ENCODE data around the gene LYSMD2. TPM values are rescaled to one million over a fixed set of nuclear protein-coding genes. Genes with fewer than 3 reads are reported as not detected.

LYSMD2 gene
- total RNA-seq, 3 donors from 2014 or later (not counting 1 experiment from before 2014, with no cell fraction given) = 8.1 to 13.6 (median 8.6) TPM

DNA sequence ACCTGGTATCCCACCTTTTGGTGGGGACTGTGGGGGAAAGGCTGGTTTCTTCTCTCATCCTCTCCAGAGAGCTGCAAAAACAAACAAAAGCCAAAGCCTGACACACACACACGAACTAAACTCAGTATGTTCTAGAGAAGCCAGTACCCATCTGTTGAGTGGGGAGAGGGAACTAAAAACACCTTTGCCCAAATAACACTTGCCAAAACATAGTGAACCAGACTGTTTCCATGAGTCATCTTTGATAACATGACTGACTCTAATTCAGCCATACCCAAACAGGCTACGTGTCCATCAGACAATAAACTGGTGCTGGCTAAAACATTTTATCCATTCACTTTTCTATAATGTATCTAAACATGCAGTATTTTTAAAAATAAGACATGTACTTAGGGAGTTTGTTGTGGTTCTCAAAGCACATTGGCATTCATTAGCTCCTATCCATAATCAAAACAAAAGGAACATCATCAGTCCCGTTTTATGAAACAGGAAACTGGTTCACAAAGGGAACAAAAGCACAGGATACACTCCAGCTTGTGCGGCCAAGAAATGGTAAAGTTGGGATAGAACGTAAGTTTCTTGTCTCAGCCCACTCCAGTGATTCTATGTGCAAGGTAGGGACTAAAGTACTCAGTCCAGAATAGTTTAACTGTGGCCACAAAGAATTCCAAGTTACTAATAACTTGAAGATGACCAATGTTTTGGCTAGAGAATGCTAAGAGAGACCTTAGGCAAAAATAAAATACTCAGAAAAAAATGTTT is 16.1 kb downstream of the LYSMD2 start:
- H3K27ac Mint-ChIP-seq = no peak overlapping the region

DNA sequence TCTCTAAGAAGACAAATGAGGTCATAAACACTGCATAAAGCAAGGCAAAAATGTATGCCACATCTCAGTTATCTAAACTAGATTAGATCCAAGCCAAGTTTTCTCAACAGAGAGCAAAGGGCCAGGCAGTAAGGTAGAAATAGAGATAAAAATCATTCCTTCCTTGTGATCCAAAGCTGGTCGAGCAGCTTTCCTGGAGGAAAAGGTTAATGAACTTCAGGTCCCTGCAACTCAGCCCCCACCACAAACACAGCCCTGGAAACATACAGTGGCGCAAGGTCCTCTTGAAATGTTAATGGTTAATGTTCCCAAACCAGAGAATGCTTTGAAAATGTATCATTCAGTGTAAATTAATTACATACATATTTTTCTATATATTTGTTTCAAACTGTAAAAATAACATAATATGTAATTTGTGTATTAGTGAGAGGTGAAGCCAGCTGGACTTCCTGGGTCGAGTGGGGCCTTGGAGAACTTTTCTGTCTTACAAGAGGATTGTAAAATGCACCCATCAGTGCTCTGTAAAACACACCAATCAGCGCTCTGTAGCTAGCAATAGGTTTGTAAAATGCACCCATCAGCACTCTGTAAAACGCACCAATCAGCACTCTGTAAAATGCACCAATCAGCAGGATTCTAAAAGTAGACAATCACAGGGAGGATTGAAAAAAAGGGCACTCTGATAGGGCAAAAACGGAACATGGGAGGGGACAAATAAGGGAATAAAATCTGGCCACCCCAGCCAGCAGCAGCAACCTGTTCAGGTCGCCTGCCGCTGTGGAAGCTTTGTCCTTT is 17.1 kb downstream of the LYSMD2 start:
- H3K27ac ChIP-seq (ENCODE audit: low read length) = no peak overlapping the region
- peaks cover 3% of the 10 kb centered on the region for H3K4me1 ChIP-seq (ENCODE audit: control insufficient read depth, insufficient read depth, low read length)
- WGBS (ENCODE audit: insufficient coverage) = 89% methylated on average over 5 of the region's 8 CpGs
- H3K36me3 ChIP-seq (ENCODE audit: control insufficient read depth, insufficient read depth, low read length) = peaks cover 34% of the 10 kb centered on the region
- no peaks in the 10 kb centered on the region for H3K9me3 ChIP-seq (ENCODE audit: control insufficient read depth, insufficient read depth, low read length)
- peaks cover 14 to 15% of the 10 kb centered on the region in 2 donors for H3K4me1 Mint-ChIP-seq
- intact Hi-C loops (cut with micrococcal nuclease) = no loop called here
- TF ChIP-seq, protein P1, sequence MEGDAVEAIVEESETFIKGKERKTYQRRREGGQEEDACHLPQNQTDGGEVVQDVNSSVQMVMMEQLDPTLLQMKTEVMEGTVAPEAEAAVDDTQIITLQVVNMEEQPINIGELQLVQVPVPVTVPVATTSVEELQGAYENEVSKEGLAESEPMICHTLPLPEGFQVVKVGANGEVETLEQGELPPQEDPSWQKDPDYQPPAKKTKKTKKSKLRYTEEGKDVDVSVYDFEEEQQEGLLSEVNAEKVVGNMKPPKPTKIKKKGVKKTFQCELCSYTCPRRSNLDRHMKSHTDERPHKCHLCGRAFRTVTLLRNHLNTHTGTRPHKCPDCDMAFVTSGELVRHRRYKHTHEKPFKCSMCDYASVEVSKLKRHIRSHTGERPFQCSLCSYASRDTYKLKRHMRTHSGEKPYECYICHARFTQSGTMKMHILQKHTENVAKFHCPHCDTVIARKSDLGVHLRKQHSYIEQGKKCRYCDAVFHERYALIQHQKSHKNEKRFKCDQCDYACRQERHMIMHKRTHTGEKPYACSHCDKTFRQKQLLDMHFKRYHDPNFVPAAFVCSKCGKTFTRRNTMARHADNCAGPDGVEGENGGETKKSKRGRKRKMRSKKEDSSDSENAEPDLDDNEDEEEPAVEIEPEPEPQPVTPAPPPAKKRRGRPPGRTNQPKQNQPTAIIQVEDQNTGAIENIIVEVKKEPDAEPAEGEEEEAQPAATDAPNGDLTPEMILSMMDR (IDR thresholded peaks at IDR 0.05) = no peak
- H3K4me3 ChIP-seq (ENCODE audit: low read length) = no peak overlapping the region
- no peaks in the 10 kb centered on the region for H3K27me3 Mint-ChIP-seq (ENCODE audit: low read depth in 2 of 2)
- no peak for ATAC-seq
- H3K36me3 Mint-ChIP-seq = no peaks in the 10 kb centered on the region
- H3K27me3 ChIP-seq (ENCODE audit: control insufficient read depth, insufficient read depth, low read length) = no peaks in the 10 kb centered on the region
- no peak overlapping the region for H3K27ac Mint-ChIP-seq
- H3K9me3 Mint-ChIP-seq = no peaks in the 10 kb centered on the region
- H3K4me3 Mint-ChIP-seq = no peak overlapping the region
- DNase-seq = no peak

More for the DNA sequence above, 16.1 kb downstream of the LYSMD2 start:
- no peaks in the 10 kb centered on the region for H3K36me3 Mint-ChIP-seq
- peaks cover 3% of the 10 kb centered on the region for H3K4me1 ChIP-seq (ENCODE audit: control insufficient read depth, insufficient read depth, low read length)
- H3K36me3 ChIP-seq (ENCODE audit: control insufficient read depth, insufficient read depth, low read length) = peaks cover 34% of the 10 kb centered on the region
- no peak overlapping the region for H3K27ac ChIP-seq (ENCODE audit: low read length)
- H3K9me3 Mint-ChIP-seq = no peaks in the 10 kb centered on the region
- intact Hi-C loops (cut with micrococcal nuclease) = no loop called here
- no peaks in the 10 kb centered on the region for H3K27me3 ChIP-seq (ENCODE audit: control insufficient read depth, insufficient read depth, low read length)
- peaks cover 18 to 20% of the 10 kb centered on the region in 2 donors for H3K4me1 Mint-ChIP-seq
- H3K4me3 ChIP-seq (ENCODE audit: low read length) = no peak overlapping the region
- H3K9me3 ChIP-seq (ENCODE audit: control insufficient read depth, insufficient read depth, low read length) = no peaks in the 10 kb centered on the region
- TF ChIP-seq, protein P1 (IDR thresholded peaks at IDR 0.05) = no peak
- no peak overlapping the region for H3K4me3 Mint-ChIP-seq
- WGBS (ENCODE audit: insufficient coverage) = 100% methylated on average over 4 of the region's 5 CpGs
- H3K27me3 Mint-ChIP-seq (ENCODE audit: low read depth in 2 of 2) = no peaks in the 10 kb centered on the region
- ATAC-seq (no peak), DNase-seq (no peak)

DNA sequence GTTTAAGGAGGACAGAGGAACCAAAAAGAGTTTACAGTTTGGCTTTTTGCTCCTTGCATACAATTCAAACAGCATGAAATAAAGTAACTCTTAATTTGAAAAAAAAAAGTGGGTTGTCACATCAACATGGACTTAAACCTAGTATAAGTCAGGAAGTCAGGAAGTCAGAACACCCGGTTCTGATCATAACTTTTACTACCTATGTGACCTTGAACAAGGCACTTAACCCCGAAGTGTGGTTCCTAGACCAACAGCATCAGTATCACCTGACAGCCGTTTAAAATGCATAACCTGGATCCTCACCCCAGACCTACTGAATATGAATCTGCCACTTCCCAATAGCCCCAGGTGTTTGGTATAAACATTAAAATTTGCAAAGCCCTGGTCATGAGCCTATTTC is 18.7 kb downstream of the LYSMD2 start:
- Histone ChIP-seq H3K9me3 (ENCODE audit: control insufficient read depth, insufficient read depth, low read length) (no peaks in the 10 kb centered on the region), H3K4me3 (ENCODE audit: low read length) (no peak overlapping the region), H3K27ac (ENCODE audit: low read length) (no peak overlapping the region), H3K4me1 (ENCODE audit: control insufficient read depth, insufficient read depth, low read length) (no peaks in the 10 kb centered on the region), H3K27me3 (ENCODE audit: control insufficient read depth, insufficient read depth, low read length) (no peaks in the 10 kb centered on the region), H3K36me3 (ENCODE audit: control insufficient read depth, insufficient read depth, low read length) (peaks cover 28% of the 10 kb centered on the region)
- ATAC-seq = no peak
- TF ChIP-seq, protein P1 (IDR thresholded peaks at IDR 0.05) = no peak
- no peak overlapping the region for H3K4me3 Mint-ChIP-seq
- WGBS (ENCODE audit: insufficient coverage) = 81% methylated on average over 3 of the region's 3 CpGs
- intact Hi-C loops (cut with micrococcal nuclease) = no loop called here
- H3K9me3 Mint-ChIP-seq = no peaks in the 10 kb centered on the region
- no peak for DNase-seq
- no peak overlapping the region for H3K27ac Mint-ChIP-seq
- no peaks in the 10 kb centered on the region for H3K27me3 Mint-ChIP-seq (ENCODE audit: low read depth in 2 of 2)
- H3K4me1 Mint-ChIP-seq = no peaks in the 10 kb centered on the region
- no peaks in the 10 kb centered on the region for H3K36me3 Mint-ChIP-seq
